Activated CD8-positive, alpha-beta memory T cell treated with anti-CD3 and anti-CD28 coated beads for 24 hours (primary cell): ENCODE results near the gene EBI3.
"Not testable (repeated sequence)": the region's sequence is repeated elsewhere in the genome, so short reads cannot be mapped to it uniquely, and the experiment has no call there.

Experiments used
- DNase-seq: peaks from one replicate; pipeline ENCODE4 v3.0.0-alpha.2; 2020

The EBI3 gene

GRCh38 chr19:4279530-4280422, 50.5 kb downstream of the EBI3 start:
- DNase-seq = no peak

GRCh38 chr19:4284176-4284958, 55.0 kb downstream of the EBI3 start:
- no peak for DNase-seq

GRCh38 chr19:4284974-4285373, 55.7 kb downstream of the EBI3 start:
- DNase-seq = no peak

- DNase-seq = not testable (repeated sequence)
Observed at GRCh38 chr19:4286141-4286540, 56.8 kb downstream of the EBI3 start.
